ENCODE measurements around the gene KRT3. TPM values are rescaled to one million over a fixed set of nuclear protein-coding genes. Genes with fewer than 3 reads are reported as not detected.

Gene KRT3
- total and polyA plus RNA-seq, 10 of the 15 experiments (the other 5 are each of a cell fraction or from before 2014, with no cell fraction given) = not detected

- Histone ChIP-seq H3K27me3 (replicated peaks in 1 of 2; ENCODE audit: control insufficient read depth in 2 of 2, insufficient read depth in 2 of 2, low read length in 1 of 2) (peaks cover 1 to 3% of the 10 kb centered on the region in 2 experiments; a peak in 3 of 4 replicates), H3K4me1 (ENCODE audit: control insufficient read depth, insufficient read depth, low read length) (no peaks in the 10 kb centered on the region), H3K4me2 (ENCODE audit: control insufficient read depth, insufficient read depth) (no peak overlapping the region), H3K9me3 (replicated peaks; ENCODE audit: control insufficient read depth, insufficient read depth, low read length) (no peaks in the 10 kb centered on the region), H3K36me3 (ENCODE audit: control insufficient read depth in 2 of 2, insufficient read depth in 2 of 2, low read length in 1 of 2) (no peaks in the 10 kb centered on the region), H3K9ac (ENCODE audit: control insufficient read depth, insufficient read depth, low read length) (no peak overlapping the region), H3K27ac (ENCODE audit: control insufficient read depth, insufficient read depth) (no peak overlapping the region), H3K4me3 (no peak overlapping the region), H2AFZ (ENCODE audit: control insufficient read depth, low read depth, low read length) (no peak overlapping the region), H4K20me1 (ENCODE audit: control insufficient read depth, insufficient read depth) (no peaks in the 10 kb centered on the region), H3K79me2 (ENCODE audit: control insufficient read depth, insufficient read depth, low read length) (no peaks in the 10 kb centered on the region)
- intact Hi-C loops (cut with micrococcal nuclease; ENCODE audit: unreplicated experiment) (no loop called here), in situ Hi-C loops (cut with MboI) (no loop called here)
- no TSS peak for BruUV-seq (replicated peaks)
- TF ChIP-seq RB1 (IDR thresholded peaks at IDR 0.05; ENCODE audit: borderline replicate concordance) = no peak
- TF ChIP-seq YY1 (IDR thresholded peaks at IDR 0.05; ENCODE audit: low read depth, low read length) = no peak
- TF ChIP-seq ZNF592 (IDR thresholded peaks at IDR 0.05) = no peak
- no peak for TF ChIP-seq CBX5 (IDR thresholded peaks at IDR 0.05; ENCODE audit: low read depth)
- no peak for TF ChIP-seq POU2F2 (IDR thresholded peaks at IDR 0.05; ENCODE audit: borderline replicate concordance, low read depth, low read length)
- TF ChIP-seq ZNF687 (IDR thresholded peaks at IDR 0.05) = no peak
- no peak for TF ChIP-seq PRDM15 (CRISPR knock-in tag; IDR thresholded peaks at IDR 0.05)
- no peak for TF ChIP-seq SMAD5 (IDR thresholded peaks at IDR 0.05; ENCODE audit: low read depth)
- no peak for TF ChIP-seq HDGF (IDR thresholded peaks at IDR 0.05)
- TF ChIP-seq HSF1 (IDR thresholded peaks at IDR 0.05; ENCODE audit: low read depth, low read length) = no peak
- no peak for TF ChIP-seq JUND (IDR thresholded peaks at IDR 0.05; ENCODE audit: low read depth, low read length)
- DNase-seq (ENCODE audit: low read depth, low spot score) (no peak), FAIRE-seq (no peak), ATAC-seq (no peak)
- ChIA-PET RAD21 (ENCODE audit: unreplicated experiment) (no interaction called here), POLR2A (no interaction called here), SMC1A (ENCODE audit: uncharacterized antibody, unreplicated experiment) (no interaction called here), CTCF (interaction anchor here (1.1 kb wide), 1 partner anchor 452 kb away, joined by 3 read pairs; no protein-coding TSS in a partner anchor)
- 65% methylated on average over 6 of the region's 6 CpGs for WGBS (ENCODE audit: insufficient coverage, insufficient replicate concordance, low lambda C conversion rate, missing lambda C conversion rate)
Measured at GRCh38 chr12:52779914-52780313, 16.0 kb downstream of the KRT3 start.

Data from GM12878 (cell line).